Neuron (in vitro differentiated cells): ENCODE data around the gene GLIS1.

Experiments used
- H2AFZ ChIP-seq: one replicate; pipeline ENCODE4 v1.6.1; 2013; ENCODE audit warnings: low read depth, mild to moderate bottlenecking, inconsistent platforms, low read length, moderate library complexity
- H3K27me3 ChIP-seq: one replicate; pipeline ENCODE4 v1.6.1; 2013; ENCODE audit warnings: low read length; ENCODE audit not compliant: insufficient read depth
- H3K36me3 ChIP-seq: one replicate; pipeline ENCODE4 v1.6.1; 2013; ENCODE audit warnings: low read length; ENCODE audit not compliant: insufficient read depth
- H3K4me1 ChIP-seq: one replicate; pipeline ENCODE4 v1.6.1; 2013; ENCODE audit warnings: low read length; ENCODE audit not compliant: insufficient read depth
- H3K4me3 ChIP-seq: 2 replicates; pipeline ENCODE4 v1.5.1; 2013; ENCODE audit warnings: mild to moderate bottlenecking, low read length, moderate library complexity
- H3K9me3 ChIP-seq: one replicate; pipeline ENCODE4 v1.6.1; 2013; ENCODE audit warnings: low read length

The GLIS1 gene

GRCh38 chr1:53517821-53518352 lies 221.1 kb downstream of the GLIS1 start:
- Histone ChIP-seq H3K4me1 (no peaks in the 10 kb centered on the region), H3K27me3 (peaks cover 3% of the 10 kb centered on the region), H3K9me3 (no peaks in the 10 kb centered on the region), H2AFZ (no peak overlapping the region), H3K4me3 (no peak overlapping the region), H3K36me3 (no peaks in the 10 kb centered on the region)

- H3K4me3 ChIP-seq = no peak overlapping the region
- H3K27me3 ChIP-seq = peaks cover 3% of the 10 kb centered on the region
- H3K4me1 ChIP-seq = no peaks in the 10 kb centered on the region
- no peaks in the 10 kb centered on the region for H3K36me3 ChIP-seq
- no peaks in the 10 kb centered on the region for H3K9me3 ChIP-seq
- no peak overlapping the region for H2AFZ ChIP-seq
Measured at GRCh38 chr1:53517109-53517508, 221.9 kb downstream of the GLIS1 start.

GRCh38 chr1:53516181-53516580 lies 222.8 kb downstream of the GLIS1 start:
- Histone ChIP-seq H3K9me3 (no peaks in the 10 kb centered on the region), H3K36me3 (no peaks in the 10 kb centered on the region), H2AFZ (no peak overlapping the region), H3K27me3 (peaks cover 3% of the 10 kb centered on the region), H3K4me1 (no peaks in the 10 kb centered on the region), H3K4me3 (no peak overlapping the region)

- Histone ChIP-seq H3K4me1 (peaks cover 1% of the 10 kb centered on the region), H3K9me3 (no peaks in the 10 kb centered on the region), H3K4me3 (no peak overlapping the region), H3K27me3 (peaks cover 6% of the 10 kb centered on the region), H3K36me3 (no peaks in the 10 kb centered on the region), H2AFZ (no peak overlapping the region)
Measured at GRCh38 chr1:53514436-53514835, 224.5 kb downstream of the GLIS1 start.

GRCh38 chr1:53513846-53514245 lies 225.1 kb downstream of the GLIS1 start:
- Histone ChIP-seq H3K9me3 (no peaks in the 10 kb centered on the region), H3K36me3 (no peaks in the 10 kb centered on the region), H3K4me3 (no peak overlapping the region), H2AFZ (no peak overlapping the region), H3K4me1 (peaks cover 5% of the 10 kb centered on the region), H3K27me3 (peaks cover 6% of the 10 kb centered on the region)

GRCh38 chr1:53512807-53513755 lies 225.9 kb downstream of the GLIS1 start:
- Histone ChIP-seq H3K9me3 (no peaks in the 10 kb centered on the region), H3K4me1 (peaks cover 5% of the 10 kb centered on the region), H3K27me3 (peaks cover 6% of the 10 kb centered on the region), H3K36me3 (no peaks in the 10 kb centered on the region), H2AFZ (no peak overlapping the region), H3K4me3 (no peak overlapping the region)

GRCh38 chr1:53511933-53512806 lies 226.8 kb downstream of the GLIS1 start:
- Histone ChIP-seq H3K4me1 (peaks cover 5% of the 10 kb centered on the region), H2AFZ (no peak overlapping the region), H3K27me3 (peaks cover 4% of the 10 kb centered on the region), H3K4me3 (no peak overlapping the region), H3K36me3 (no peaks in the 10 kb centered on the region), H3K9me3 (no peaks in the 10 kb centered on the region)

- Histone ChIP-seq H3K36me3 (no peaks in the 10 kb centered on the region), H3K27me3 (peaks cover 4% of the 10 kb centered on the region), H3K9me3 (no peaks in the 10 kb centered on the region), H2AFZ (no peak overlapping the region), H3K4me3 (no peak overlapping the region), H3K4me1 (peaks cover 5% of the 10 kb centered on the region)
Measured at GRCh38 chr1:53511323-53511932, 227.5 kb downstream of the GLIS1 start.

GRCh38 chr1:53510215-53510614 lies 228.7 kb downstream of the GLIS1 start:
- Histone ChIP-seq H3K36me3 (no peaks in the 10 kb centered on the region), H3K4me1 (peaks cover 5% of the 10 kb centered on the region), H3K27me3 (peaks cover 4% of the 10 kb centered on the region), H3K4me3 (no peak overlapping the region), H3K9me3 (no peaks in the 10 kb centered on the region), H2AFZ (no peak overlapping the region)

GRCh38 chr1:53509775-53510174 lies 229.2 kb downstream of the GLIS1 start:
- peaks cover 5% of the 10 kb centered on the region for H3K4me1 ChIP-seq
- H3K36me3 ChIP-seq = no peaks in the 10 kb centered on the region
- H3K4me3 ChIP-seq = no peak overlapping the region
- H2AFZ ChIP-seq = no peak overlapping the region
- H3K9me3 ChIP-seq = no peaks in the 10 kb centered on the region
- H3K27me3 ChIP-seq = peaks cover 4% of the 10 kb centered on the region

GRCh38 chr1:53508991-53509666 lies 229.8 kb downstream of the GLIS1 start:
- Histone ChIP-seq H3K27me3 (peaks cover 4% of the 10 kb centered on the region), H2AFZ (no peak overlapping the region), H3K9me3 (no peaks in the 10 kb centered on the region), H3K36me3 (no peaks in the 10 kb centered on the region), H3K4me1 (peaks cover 5% of the 10 kb centered on the region), H3K4me3 (no peak overlapping the region)
